H1 (cell line): ENCODE results near the gene LGI4. TPM values are rescaled to one million over a fixed set of nuclear protein-coding genes. Genes with fewer than 3 reads are reported as not detected.

ENCODE experiments used
- ASH2L ChIP-seq: fragments of 200-600, 300-600 bp; sonication (generic); IDR thresholded peaks from one replicate; pipeline ENCODE4 v1.7.1; 2017; ENCODE audit warnings: low read length
- ATF2 ChIP-seq: IDR thresholded peaks from 2 replicates; pipeline ENCODE4 v1.6.1; 2012; ENCODE audit warnings: low read length, inconsistent platforms
- CEBPB ChIP-seq: IDR thresholded peaks from 2 replicates; pipeline ENCODE4 v1.6.1; 2012; ENCODE audit warnings: low read depth, low read length
- FOSL1 ChIP-seq: IDR thresholded peaks from 2 replicates; pipeline ENCODE4 v1.6.1; 2011; ENCODE audit warnings: mild to moderate bottlenecking, low read depth, low read length, moderate library complexity; ENCODE audit not compliant: insufficient read depth
- PHF8 ChIP-seq: fragments of 200-600 bp; sonication (generic); conservative IDR thresholded peaks from 2 replicates; pipeline ENCODE4 v1.7.1; 2012; ENCODE audit warnings: low read depth, mild to moderate bottlenecking, inconsistent platforms, low read length, moderate library complexity
- POLR2A ChIP-seq, 2 experiments: IDR thresholded peaks; 1 replicate in 1 of 2; 2 replicates in 1 of 2; pipeline ENCODE4 v1.6.1; 2011; ENCODE audit warnings: low read depth in 2 of 2, low read length in 2 of 2, mild to moderate bottlenecking in 2 of 2; ENCODE audit errors: control extremely low read depth in 1 of 2
- POU5F1 ChIP-seq: IDR thresholded peaks from 2 replicates; pipeline ENCODE4 v1.6.1; 2011; ENCODE audit warnings: low read depth, mild to moderate bottlenecking, low read length, moderate library complexity
- SRF ChIP-seq: IDR thresholded peaks from 2 replicates; pipeline ENCODE4 v1.6.1; 2011; ENCODE audit warnings: mild to moderate bottlenecking, low read depth, low read length, moderate library complexity
- polyA plus RNA-seq, 7 experiments: library from polyadenylated mRNA; depleted of rRNA in 3 of 7; stranded (reverse) in 5 of 7; unstranded in 2 of 7; fragments of >200 nt in 5 of 7; fragments of 200-250 nt in 2 of 7; gene quantifications; 1 replicate in 5 of 7; 2 replicates in 1 of 7; 4 replicates in 1 of 7; pipeline versions ENCODE4 v1.2.1 to v1.2.3, GENCODE V29; 2011 to 2013; ENCODE audit warnings: missing spikeins in 2 of 7, mixed read lengths in 2 of 7
- total RNA-seq: library from RNA; stranded (reverse); fragmentation: NEBNext Ultra II Directional; extraction: Animal tissue kit (Norgen Biotek cat#: 25700); gene quantifications from 2 replicates; pipeline ENCODE4 v1.2.1, GENCODE V29; 2021

LGI4 gene
- total and polyA plus RNA-seq, 2 of the 8 experiments (the other 6 are each of a cell fraction or from before 2014, with no cell fraction given) = 2.0 to 8.2 TPM

GRCh38 chr19:35140207-35140961, 5.5 kb upstream of the LGI4 start (continued):
- no peak for TF ChIP-seq ASH2L
- TF ChIP-seq ATF2 = no peak
- TF ChIP-seq FOSL1 = no peak
- no peak for TF ChIP-seq POU5F1
- no peak for TF ChIP-seq CEBPB
- TF ChIP-seq PHF8 = no peak
- TF ChIP-seq POLR2A (IDR thresholded peaks at IDR 0.05; ENCODE audit: control extremely low read depth in 1 of 2, low read depth in 2 of 2, low read length in 2 of 2) = no peak
- TF ChIP-seq SRF = no peak
- TF ChIP-seq, all 59 proteins: peak for 0
